T-helper 1 cell treated with Interleukin-12 subunit alpha and Interleukin-12 subunit beta and Interleukin-4 antibody, amounts not matched to agents 30 μg/mL and 1 μg/mL, for 36 hours (primary cell): ENCODE measurements around the gene TMPRSS4.

Source experiments
- H3K27ac Mint-ChIP-seq: one replicate; pipeline ENCODE4 v1.8.0; 2021; ENCODE audit warnings: mild to moderate bottlenecking, mixed read lengths
- H3K27me3 Mint-ChIP-seq: one replicate; pipeline ENCODE4 v1.8.0; 2021; ENCODE audit warnings: low read depth, mixed read lengths
- H3K36me3 Mint-ChIP-seq: one replicate; pipeline ENCODE4 v1.8.0; 2021; ENCODE audit warnings: low read depth, mixed read lengths
- H3K4me1 Mint-ChIP-seq: one replicate; pipeline ENCODE4 v1.8.0; 2021; ENCODE audit warnings: low read depth, mixed read lengths
- H3K4me3 Mint-ChIP-seq: one replicate; pipeline ENCODE4 v1.8.0; 2021; ENCODE audit warnings: mild to moderate bottlenecking, moderate library complexity, mixed read lengths
- H3K9me3 Mint-ChIP-seq: one replicate; pipeline ENCODE4 v1.8.0; 2021; ENCODE audit warnings: mixed read lengths

Gene TMPRSS4

DNA sequence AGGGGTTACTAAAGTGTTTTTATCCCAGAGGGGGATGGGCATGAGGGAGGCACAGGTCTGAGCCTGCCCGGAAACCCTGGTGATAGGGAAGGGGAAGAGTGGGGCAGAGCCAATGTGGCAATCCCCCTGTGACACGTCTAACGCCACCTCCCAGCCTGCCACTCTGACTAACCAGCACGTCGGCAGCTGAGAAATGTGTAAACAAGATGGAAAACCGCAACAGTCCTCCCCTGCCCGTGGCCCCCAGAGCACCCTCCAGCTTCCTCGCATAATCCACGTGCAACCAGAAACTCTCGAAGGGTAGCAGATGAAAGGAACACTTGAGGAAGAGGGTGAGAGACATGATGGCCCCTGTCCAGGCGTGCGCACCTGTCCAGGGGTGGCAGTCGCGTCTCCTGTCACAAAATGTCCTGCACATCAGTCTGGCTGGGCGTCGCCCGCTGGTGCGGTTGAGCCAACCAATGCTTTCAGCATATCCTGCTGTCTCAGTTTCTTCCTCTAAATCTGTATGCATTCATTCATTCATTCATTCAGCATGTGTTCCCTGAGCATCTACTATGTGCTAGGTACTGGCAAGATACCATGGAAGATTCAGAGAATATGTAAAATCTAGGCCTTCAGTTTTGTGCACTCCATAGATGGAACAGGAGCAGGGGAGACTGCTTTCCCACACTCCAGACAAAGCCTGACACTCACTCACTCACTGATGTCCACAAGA, 4.5 kb downstream of the TMPRSS4 start:
- peaks cover 8% of the 10 kb centered on the region for H3K9me3 Mint-ChIP-seq
- no peak overlapping the region for H3K27ac Mint-ChIP-seq
- H3K4me3 Mint-ChIP-seq = no peak overlapping the region
- H3K27me3 Mint-ChIP-seq = peaks cover 10% of the 10 kb centered on the region
- H3K36me3 Mint-ChIP-seq = no peaks in the 10 kb centered on the region
- no peaks in the 10 kb centered on the region for H3K4me1 Mint-ChIP-seq

DNA sequence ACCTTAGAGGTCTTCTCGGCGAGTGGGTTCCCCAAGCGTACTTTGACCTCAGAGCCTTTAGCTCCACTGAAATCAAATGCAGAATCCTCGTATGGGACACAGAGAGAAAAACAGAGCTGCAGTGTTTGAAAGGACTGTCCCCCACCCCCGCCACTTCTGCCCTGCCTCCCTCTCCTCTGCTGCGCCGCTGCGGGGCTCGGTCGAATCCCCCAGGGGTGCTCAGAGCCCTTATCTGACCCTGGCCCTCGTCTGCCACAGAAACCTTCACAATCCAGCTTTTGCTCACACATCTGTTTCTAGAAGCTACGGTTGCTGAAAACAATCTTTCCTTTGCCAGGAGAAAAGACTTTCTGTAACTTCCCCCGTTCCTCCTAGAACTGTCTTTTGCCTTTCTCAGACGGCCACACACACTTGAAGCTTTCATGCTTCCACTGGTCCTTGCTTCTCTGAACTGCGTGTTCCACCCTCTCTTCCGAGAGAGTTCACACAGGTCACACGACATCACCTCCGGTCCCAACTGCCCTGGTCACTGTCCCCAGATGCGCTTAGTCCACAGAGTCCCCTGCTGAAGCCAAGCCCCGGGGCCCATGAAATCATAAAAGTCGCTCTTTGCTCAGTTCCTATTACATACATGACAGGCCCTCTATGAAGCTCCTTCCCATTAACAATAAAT, 6.1 kb downstream of the TMPRSS4 start:
- no peaks in the 10 kb centered on the region for H3K36me3 Mint-ChIP-seq
- H3K4me3 Mint-ChIP-seq = no peak overlapping the region
- H3K27me3 Mint-ChIP-seq = peaks cover 10% of the 10 kb centered on the region
- no peaks in the 10 kb centered on the region for H3K4me1 Mint-ChIP-seq
- peaks cover 21% of the 10 kb centered on the region for H3K9me3 Mint-ChIP-seq
- H3K27ac Mint-ChIP-seq = no peak overlapping the region

DNA sequence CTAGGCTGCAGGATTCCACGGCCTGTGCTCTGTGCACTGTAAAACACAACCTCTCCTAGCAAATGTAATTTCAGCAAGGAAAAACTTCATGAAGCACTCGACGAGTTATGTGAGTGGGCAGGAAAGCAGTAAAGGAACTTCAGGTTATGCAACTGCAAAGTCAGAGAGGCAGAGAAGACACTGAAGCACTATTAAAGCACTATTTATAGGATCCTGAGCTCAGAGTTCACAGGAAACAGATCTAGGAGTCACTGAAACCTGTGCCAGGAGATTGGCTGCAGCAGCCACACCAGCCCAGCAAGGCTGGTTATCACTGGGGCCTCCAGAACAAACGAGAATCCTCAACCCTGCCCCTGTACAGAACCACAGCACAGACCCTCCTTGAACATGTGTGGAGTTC, 7.4 kb downstream of the TMPRSS4 start:
- peaks cover 28% of the 10 kb centered on the region for H3K9me3 Mint-ChIP-seq
- no peaks in the 10 kb centered on the region for H3K4me1 Mint-ChIP-seq
- H3K4me3 Mint-ChIP-seq = no peak overlapping the region
- no peak overlapping the region for H3K27ac Mint-ChIP-seq
- peaks cover 9% of the 10 kb centered on the region for H3K27me3 Mint-ChIP-seq
- peaks cover 2% of the 10 kb centered on the region for H3K36me3 Mint-ChIP-seq

DNA sequence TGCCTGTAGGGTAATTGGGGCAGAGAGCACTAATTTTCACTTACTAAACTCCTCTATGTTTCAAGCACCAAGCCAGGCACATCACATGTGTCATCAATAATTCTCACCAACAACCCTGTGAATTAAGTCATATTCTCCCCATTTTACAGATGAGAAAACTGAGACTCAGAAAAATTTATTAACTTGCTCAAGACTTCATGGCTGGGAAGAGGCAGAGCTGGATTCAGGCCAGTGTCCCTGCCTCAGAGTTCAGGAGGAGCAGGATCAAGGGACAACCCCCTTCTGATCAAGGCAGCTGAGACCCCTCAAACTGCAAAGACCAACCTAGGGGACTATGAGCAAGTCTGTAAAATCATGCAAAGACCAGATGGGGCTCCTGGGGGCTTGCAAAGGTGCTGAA, 7.8 kb downstream of the TMPRSS4 start:
- Mint-ChIP-seq H3K36me3 (peaks cover 2% of the 10 kb centered on the region), H3K27ac (no peak overlapping the region), H3K4me1 (no peaks in the 10 kb centered on the region), H3K9me3 (peaks cover 28% of the 10 kb centered on the region), H3K4me3 (no peak overlapping the region), H3K27me3 (peaks cover 9% of the 10 kb centered on the region)

DNA sequence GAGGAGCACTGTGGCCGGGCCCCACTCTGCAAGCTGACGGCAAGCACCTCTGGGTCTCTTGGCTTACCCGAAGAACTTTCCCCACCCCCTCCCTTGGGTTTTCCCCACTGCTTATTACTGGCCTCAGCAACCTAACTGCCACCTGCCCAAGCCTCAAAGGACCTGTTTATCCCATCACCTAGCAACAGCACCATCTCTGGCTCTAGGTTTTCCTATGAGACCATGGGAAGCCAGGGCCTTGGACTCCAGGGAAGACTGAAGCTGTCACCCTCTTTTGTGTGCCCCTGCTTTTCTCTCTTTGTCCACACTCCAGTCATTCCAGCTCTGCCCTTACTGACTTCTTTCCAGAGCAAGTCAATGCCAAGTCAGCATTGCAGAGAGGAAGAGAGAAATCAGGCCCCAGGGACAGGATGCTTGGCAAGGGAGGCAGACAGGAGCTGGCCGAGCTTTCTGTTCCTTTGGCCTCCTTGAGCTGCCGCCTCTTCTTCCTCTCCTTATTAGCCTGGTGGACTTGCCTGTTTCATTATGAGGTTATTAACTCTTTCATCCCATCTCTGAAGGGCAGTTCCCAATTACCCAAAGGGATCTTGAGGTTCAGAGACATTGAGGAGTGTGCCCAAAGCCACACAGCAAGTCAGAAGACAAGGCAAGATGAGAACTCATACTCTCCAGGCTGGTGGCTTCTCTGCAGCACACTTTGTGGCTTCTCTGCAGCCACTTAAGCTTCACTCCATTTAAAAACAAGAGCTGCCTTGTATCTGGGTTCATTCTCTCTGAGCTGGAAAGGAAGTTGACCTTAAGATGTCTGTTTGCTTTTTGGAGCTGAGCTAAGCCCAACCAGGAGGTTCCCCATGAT, 10.3 kb downstream of the TMPRSS4 start, which contains the start of gene SMIM35:
Gene SMIM35 (minus strand): TSS at position 51 of the 856 bp plus-strand sequence. CDS start 206 bp downstream, outside the sequence.
- no peak within 1 kb of the TSS for H3K4me3 Mint-ChIP-seq
- peaks cover 2% of the 10 kb centered on the region for H3K36me3 Mint-ChIP-seq
- peaks cover 28% of the 10 kb centered on the region for H3K9me3 Mint-ChIP-seq

DNA sequence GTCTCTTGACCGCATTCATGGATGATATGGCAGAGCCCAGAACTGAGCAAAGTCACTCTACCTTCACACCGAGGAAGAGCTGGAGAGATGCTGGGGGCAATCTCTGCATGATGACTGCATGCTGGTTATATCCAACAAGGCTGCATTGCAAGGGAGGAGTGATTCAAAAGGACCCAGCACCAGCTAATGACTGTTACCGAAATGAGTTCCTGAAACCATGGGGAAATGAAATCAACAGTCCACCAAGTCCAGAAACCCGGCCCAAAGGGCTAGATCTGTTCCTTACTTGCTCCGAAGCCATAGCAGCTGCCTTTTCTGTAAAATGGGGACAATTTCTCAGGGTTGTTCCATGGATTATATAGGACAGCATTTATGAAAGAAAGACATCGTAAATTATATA, 11.1 kb downstream of the TMPRSS4 start:
- Mint-ChIP-seq H3K36me3 (peaks cover 2% of the 10 kb centered on the region), H3K27ac (no peak overlapping the region), H3K27me3 (peaks cover 18% of the 10 kb centered on the region), H3K9me3 (peaks cover 28% of the 10 kb centered on the region), H3K4me3 (no peak overlapping the region), H3K4me1 (no peaks in the 10 kb centered on the region)

More for the DNA sequence above, 10.3 kb downstream of the TMPRSS4 start, which contains the start of gene SMIM35:
- no peak within 1 kb of the TSS for H3K27ac Mint-ChIP-seq
- H3K27me3 Mint-ChIP-seq = peaks cover 18% of the 10 kb centered on the region
- H3K4me1 Mint-ChIP-seq = no peaks in the 10 kb centered on the region

DNA sequence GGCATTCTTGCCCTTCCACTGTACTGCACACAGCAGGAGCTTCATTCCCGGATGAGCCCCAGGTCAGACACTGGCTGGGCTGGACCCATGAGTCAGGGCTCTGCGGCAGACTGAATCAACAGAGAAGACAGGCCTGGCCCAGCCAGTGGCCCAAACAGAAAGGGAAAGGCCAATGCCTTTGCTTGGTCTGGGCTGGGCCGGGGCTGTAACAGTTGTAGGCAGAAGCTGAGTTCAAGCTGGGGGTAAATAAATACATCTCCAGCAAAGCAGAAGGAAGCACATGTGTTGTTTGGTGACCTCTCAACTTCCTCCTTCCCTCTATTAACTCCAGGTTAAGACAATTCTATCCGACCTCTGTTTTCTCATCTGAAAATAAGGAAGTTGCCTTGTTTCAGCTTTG, 11.7 kb downstream of the TMPRSS4 start:
- Mint-ChIP-seq H3K27ac (no peak overlapping the region), H3K4me1 (no peaks in the 10 kb centered on the region), H3K9me3 (peaks cover 28% of the 10 kb centered on the region), H3K36me3 (peaks cover 2% of the 10 kb centered on the region), H3K4me3 (no peak overlapping the region), H3K27me3 (peaks cover 14% of the 10 kb centered on the region)

DNA sequence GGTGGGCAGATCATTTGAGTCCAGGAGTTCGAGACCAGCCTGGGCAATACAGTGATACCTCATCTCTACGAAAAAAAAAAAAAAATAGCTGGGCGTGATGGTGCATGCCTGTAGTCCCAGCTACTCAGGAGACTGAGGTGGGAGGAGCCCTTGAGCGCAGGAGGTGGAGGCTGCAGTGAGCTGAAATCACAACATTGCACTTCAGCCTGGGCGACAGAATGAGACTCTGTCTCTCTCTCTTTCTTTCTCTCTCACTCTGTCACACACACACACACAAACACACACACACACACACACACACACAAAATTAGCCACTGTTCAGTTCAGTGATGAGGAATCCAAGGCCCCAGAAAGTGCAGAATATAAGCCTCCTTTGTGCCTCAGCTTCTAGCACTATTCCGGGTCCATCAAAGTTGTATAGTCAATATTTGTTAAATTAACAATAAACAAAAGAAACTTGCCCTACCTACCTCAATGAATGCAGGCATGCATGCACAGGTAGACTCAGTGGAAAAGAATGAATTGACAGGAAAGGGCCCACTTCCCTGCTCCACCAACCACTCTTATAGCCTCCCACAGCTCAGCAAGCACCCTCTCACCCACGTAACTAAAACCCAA, 13.8 kb downstream of the TMPRSS4 start:
- H3K36me3 Mint-ChIP-seq = peaks cover 2% of the 10 kb centered on the region
- H3K27me3 Mint-ChIP-seq = peaks cover 21% of the 10 kb centered on the region
- H3K4me3 Mint-ChIP-seq = no peak overlapping the region
- no peaks in the 10 kb centered on the region for H3K4me1 Mint-ChIP-seq
- H3K27ac Mint-ChIP-seq = no peak overlapping the region
- H3K9me3 Mint-ChIP-seq = peaks cover 28% of the 10 kb centered on the region

DNA sequence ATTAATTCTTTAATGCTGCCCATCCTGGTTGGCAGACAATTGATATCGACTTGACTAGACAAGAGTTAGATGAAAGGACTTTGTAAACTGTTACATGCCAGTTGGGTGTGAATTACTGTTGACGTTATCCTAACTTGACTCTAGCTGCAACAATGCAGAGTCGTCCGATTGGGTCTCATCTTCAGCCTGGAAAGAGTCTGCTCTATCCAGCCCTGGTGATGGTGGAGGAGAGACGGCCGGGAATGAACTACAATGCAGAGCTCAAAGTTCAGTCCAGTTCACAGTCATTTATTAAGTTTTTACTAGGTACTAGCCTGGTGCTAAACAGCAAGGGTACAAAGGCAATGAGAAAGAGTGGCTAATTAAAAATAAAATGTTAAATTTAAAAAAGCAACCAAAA, 14.8 kb downstream of the TMPRSS4 start:
- Mint-ChIP-seq H3K27me3 (peaks cover 28% of the 10 kb centered on the region), H3K4me3 (no peak overlapping the region), H3K4me1 (no peaks in the 10 kb centered on the region), H3K9me3 (peaks cover 17% of the 10 kb centered on the region), H3K27ac (no peak overlapping the region), H3K36me3 (peaks cover 2% of the 10 kb centered on the region)

DNA sequence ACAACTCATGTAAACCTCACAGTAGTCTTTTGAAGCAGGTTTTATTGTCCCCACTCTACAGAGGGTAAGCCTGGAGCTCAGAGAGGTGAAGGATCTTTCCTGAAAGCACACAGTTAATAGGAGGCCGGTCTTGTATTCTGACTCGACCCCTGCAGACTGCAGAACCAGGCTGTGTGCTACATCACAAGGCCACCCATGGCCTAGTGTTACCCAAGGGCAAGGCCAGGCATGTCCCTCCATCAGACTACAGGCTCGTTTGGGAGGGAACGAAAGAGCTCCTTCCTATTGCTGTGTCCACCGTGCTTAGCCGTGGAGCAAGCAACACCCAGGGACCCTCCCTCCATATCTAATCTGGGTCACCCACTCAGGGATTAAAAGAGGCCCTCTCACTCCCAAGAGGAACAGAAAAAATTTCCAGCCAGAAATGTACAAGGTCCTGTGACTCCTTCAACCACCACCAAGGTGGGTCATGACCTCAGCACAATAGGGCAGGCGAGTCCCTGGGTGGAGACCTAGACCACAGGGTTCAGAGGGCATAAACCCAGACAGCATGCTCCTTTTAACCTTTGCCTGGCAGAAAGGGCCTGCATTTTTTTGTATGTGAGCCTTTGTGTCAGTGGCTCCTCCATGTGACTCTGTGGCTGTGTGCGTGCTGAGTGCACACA, 16.2 kb downstream of the TMPRSS4 start:
- no peak overlapping the region for H3K4me3 Mint-ChIP-seq
- peaks cover 39% of the 10 kb centered on the region for H3K27me3 Mint-ChIP-seq
- peaks cover 2% of the 10 kb centered on the region for H3K36me3 Mint-ChIP-seq
- H3K27ac Mint-ChIP-seq = no peak overlapping the region
- H3K9me3 Mint-ChIP-seq = peaks cover 7% of the 10 kb centered on the region
- H3K4me1 Mint-ChIP-seq = no peaks in the 10 kb centered on the region

DNA sequence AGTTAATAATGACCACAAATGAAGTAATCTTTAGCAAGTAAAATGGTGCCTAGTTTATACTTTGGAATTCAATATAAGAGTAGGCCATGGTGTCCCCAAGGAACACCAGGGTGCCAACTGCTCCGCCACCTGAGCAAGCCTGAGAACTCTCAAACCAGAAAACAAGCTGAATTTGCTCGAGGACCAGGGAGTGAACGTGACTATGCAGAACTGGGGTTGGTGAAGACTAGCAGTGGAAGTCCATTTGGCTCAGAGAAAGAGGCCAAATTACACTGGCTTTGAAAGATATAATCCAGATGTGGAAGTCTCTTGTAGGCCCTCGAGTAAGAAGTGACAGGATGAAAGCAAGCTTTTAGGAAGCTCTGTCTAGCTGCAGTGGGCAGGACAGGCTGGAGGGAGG, 18.6 kb downstream of the TMPRSS4 start:
- Mint-ChIP-seq H3K36me3 (no peaks in the 10 kb centered on the region), H3K9me3 (no peaks in the 10 kb centered on the region), H3K4me1 (no peaks in the 10 kb centered on the region), H3K27me3 (peaks cover 35% of the 10 kb centered on the region), H3K27ac (no peak overlapping the region), H3K4me3 (no peak overlapping the region)

DNA sequence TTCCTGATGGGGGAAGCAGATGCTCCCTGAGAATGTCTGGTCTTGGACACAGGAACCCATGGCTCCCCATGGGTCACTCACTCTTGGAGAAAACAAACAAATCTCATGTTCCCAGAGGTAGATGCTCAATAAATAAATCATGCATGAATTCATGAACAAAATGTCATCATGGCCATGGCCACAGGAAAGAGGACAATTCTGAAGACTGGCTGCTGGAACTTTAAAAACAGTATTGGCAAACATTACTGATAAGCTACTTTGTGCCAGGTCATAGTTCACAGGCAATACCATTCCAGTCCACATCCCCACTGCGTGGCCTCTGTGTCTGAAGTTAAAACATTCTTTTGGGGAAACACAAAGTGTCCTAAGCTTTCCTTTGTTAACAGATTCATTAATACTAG, 19.1 kb downstream of the TMPRSS4 start:
- H3K36me3 Mint-ChIP-seq = no peaks in the 10 kb centered on the region
- peaks cover 36% of the 10 kb centered on the region for H3K27me3 Mint-ChIP-seq
- no peaks in the 10 kb centered on the region for H3K9me3 Mint-ChIP-seq

DNA sequence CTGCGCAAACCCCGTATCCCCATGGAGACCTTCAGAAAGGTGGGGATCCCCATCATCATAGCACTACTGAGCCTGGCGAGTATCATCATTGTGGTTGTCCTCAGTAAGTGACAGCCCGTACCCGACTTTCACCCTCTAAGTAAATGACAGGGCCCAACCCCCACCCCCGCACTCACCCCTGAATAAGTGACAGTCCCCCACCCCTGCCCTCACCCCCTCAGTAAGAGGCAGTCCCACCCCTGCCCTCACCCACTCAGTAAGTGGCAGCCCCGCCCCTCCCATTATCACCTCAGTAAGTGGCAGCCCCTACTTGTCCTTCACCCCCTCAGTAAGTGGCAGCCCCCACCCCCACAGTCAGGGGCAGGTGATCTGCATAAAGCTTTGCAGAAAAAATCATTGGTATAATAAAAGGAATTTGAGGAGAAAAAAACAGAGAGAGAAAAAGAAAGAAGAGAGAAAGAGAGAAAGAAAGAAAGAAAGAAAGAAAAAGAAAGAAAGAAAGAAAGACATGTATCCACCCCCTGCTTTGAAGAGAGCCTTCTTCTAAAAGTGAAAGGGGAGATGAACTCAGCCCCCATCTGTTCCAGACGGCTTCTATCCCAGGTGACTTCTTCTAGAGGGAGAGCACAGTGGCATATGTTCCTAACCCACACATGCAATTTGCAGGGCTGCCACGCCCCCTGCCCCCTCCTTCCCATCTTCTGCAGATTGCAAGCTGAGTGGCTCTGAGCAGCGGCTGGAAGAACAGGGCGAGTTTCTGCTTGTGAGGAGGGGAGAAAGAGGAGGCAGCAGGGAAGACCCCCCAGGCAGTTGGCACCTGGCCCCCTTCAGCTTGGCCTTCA, 22.3 kb downstream of the TMPRSS4 start:
- Mint-ChIP-seq H3K36me3 (no peaks in the 10 kb centered on the region), H3K4me1 (no peaks in the 10 kb centered on the region), H3K9me3 (no peaks in the 10 kb centered on the region), H3K27me3 (peaks cover 23% of the 10 kb centered on the region), H3K27ac (no peak overlapping the region), H3K4me3 (no peak overlapping the region)

More for the DNA sequence above, 19.1 kb downstream of the TMPRSS4 start:
- no peaks in the 10 kb centered on the region for H3K4me1 Mint-ChIP-seq
- no peak overlapping the region for H3K27ac Mint-ChIP-seq
- no peak overlapping the region for H3K4me3 Mint-ChIP-seq
